Measurements from ENCODE around the gene IGFBP7.

GRCh38 chr4:57061395-57061794, 48.8 kb downstream of the IGFBP7 start:
- TF ChIP-seq CTCF (conservative IDR thresholded peaks at IDR 0.05; ENCODE audit: low read depth, low read length) (no peak), EZH2 (IDR thresholded peaks at IDR 0.05; ENCODE audit: borderline replicate concordance, low read depth, low read length, poor library complexity, severe bottlenecking) (no peak)

All from A673 (cell line).